Activated naive CD4-positive, alpha-beta T cell (primary cell): ENCODE data around the gene ERFE.

ENCODE experiments used
- DNase-seq, 4 experiments: peaks; one replicate each; lab custom pipeline; 2025; lab: John Stamatoyannopoulos, UW

ERFE gene

DNA sequence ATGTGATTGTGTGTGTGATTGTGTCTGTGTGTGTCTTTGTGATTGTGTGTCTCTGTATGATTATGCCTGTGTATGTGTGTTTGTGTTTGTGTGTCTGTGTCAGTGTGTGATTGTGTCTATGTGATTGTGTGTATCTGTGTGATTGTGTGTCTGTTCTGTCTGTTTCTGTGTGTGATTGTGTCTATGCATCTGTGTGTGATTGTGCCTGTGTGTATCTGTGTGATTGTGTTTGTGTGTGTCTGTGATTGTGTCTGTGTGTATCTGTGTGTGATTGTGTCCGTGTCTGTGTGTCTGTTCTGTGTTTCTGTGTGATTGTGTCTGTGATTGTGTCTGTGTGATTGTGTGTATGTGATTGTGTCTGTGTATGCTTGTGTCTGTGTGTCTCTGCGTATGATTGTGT is 32.4 kb upstream of the ERFE start:
- no peak for DNase-seq

DNA sequence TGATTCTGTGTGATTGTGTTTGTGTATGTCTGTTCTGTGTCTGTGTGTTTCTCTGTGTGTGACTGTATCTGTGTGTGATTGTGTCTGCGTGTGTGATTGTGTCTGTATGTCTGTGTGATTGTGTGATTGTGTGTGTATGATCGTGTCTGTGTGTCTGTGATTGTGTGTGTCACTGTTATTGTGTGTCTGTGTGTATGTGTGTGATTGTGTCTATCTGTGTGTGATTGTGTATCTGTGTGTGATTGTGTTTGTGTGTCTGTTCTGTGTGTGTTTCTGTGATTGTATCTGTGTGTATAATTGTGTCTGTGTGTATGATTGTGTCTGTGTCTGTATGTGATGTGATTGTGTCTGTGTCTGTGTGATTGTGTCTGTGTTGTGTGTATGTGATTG is 32.0 kb upstream of the ERFE start:
- no peak for DNase-seq

DNA sequence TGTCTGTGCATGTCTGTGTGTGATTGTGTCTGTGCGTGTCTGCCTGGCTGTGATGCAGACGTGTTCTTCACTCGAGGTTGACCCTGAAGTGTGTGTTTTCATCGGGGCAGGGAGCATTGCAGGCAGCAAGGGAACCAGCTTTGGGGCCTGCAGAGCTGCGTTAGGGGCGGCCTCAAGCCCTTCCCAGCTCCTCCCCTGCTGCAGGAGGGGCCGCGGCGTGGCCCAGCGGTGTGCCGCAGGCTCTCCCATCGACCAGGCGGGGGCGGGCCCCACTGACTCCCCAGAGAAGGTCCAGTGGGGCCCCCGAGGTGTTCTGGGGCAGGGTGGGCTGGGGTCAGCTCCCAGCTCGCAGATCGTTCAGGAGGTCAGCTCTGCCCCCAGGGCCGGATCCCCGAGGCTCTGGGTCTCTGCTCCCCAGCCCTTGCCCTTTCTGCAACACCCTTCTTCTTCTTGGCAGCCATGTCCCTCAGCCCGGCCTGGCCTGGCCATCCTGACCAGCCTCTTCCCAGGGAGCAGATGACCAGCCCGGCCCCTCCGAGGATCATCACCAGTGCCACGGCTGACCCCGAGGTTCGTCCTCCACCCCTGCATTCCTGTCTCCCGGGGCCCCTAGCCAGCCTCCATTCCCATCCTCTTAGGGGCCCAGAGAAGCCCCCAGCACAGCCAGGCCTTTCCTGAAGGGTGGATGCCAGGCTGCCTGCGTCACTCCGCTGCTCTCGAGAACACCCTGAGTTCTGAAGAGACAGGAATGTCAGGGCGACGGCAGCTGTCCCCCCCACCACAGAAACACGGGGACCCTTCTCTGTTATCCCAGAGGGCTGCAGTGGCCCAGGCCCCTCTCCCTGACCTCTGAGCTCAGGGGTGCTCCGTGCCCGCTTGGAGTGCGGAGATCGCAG is 31.4 kb upstream of the ERFE start:
- DNase-seq = no peak

DNA sequence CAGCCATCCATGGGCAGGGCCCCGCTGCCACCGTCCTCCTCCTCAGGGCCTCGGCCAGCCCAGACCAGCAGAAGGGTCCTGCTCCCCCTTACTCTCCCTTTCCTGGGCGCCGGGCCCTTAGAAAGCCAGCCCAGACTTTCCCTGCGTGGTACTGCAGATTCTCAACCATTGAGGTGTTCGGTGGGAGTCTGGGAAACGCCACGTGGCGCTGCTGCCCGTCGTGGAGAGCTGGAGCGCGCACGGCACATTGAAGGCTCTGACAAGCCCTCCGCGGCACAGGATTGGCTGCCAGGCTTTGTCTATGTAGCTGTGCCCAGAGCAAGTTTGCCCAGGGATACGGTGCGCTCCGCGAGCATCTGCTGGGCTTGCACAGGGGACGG is 30.7 kb upstream of the ERFE start:
- no peak for DNase-seq

DNA sequence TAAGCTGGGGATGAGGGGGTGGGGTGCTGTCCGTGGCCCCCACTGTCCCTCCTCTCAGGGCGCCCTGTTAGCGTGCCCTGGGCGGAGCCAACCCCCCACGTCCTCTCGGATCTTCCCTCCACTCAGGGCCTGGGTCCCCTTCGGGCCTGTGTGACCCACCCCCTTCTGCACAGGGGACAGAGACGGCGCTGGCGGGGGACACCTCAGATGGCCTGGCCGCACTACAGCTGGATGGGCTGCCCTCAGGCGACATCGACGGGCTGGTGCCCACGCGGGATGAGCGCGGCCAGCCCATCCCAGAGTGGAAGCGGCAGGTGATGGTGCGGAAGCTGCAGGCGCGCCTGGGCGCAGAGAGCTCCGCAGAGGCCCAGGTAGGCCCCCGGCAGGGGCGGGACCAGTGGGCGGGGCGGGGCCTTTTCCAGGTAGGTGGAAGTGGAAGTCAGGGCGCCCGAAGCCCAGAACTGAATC is 30.2 kb upstream of the ERFE start:
- no peak for DNase-seq

DNA sequence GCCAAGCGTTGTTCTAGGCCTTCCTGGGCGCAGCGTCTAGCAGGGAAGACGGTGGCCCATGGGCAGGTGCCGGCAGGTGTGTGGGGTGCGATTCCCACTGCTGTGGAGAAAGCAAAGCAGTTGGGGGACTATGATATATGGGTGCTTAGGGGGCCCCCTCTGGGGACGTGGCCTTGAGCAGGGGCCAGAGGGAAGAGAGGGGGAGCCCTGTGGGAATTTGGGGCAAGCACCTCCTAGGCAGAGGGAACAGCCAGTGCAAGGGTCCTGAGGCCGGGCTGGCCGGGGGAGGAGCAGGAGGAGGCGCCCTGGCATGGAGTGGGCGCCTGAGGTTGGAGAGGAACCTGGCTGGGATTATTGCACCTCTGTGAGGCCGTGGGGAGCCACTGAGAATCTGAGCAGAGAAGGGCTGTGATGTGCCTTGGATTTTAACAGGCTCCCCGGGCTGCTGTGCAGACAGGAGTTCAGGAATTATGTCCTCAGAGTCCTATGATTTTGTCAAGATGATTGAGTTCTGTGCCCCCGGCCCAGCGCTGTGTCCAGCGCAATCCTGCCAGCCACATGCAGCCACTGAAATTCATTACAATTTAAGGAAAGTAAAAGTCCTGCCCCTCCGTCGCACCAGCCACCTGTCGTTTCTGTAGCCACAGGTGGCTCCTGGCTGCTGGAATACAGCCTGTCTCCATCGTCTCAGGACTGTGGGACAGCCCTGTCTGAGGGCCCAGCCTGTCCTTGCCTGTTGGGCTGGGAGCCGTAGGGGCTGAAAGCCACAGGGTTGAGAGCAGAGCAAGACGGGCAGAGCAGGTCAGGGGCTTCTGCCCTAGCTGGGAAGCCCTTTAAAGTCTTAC is 29.4 kb upstream of the ERFE start:
- no peak for DNase-seq

DNA sequence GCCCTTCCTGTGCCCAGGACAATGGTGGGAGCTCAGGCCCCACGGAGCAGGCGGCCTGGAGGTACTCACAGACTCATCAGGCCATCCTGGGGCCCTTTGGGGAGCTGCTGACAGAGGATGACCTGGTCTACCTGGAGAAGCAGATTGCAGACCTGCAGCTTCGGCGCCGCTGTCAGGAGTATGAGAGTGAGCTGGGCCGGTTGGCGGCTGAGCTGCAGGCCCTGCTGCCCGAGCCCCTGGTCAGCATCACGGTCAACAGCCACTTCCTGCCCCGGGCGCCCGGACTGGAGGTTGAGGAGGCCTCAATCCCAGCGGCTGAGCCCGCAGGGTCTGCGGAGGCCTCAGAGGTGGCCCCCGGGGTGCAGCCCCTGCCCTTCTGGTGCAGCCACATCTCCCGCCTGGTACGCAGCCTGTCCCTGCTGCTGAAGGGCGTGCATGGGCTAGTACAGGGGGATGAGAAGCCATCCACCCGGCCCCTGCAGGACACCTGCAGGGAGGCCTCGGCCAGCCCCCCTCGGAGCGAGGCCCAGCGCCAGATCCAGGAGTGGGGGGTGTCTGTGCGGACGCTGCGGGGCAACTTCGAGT is 28.6 kb upstream of the ERFE start:
- no peak for DNase-seq

DNA sequence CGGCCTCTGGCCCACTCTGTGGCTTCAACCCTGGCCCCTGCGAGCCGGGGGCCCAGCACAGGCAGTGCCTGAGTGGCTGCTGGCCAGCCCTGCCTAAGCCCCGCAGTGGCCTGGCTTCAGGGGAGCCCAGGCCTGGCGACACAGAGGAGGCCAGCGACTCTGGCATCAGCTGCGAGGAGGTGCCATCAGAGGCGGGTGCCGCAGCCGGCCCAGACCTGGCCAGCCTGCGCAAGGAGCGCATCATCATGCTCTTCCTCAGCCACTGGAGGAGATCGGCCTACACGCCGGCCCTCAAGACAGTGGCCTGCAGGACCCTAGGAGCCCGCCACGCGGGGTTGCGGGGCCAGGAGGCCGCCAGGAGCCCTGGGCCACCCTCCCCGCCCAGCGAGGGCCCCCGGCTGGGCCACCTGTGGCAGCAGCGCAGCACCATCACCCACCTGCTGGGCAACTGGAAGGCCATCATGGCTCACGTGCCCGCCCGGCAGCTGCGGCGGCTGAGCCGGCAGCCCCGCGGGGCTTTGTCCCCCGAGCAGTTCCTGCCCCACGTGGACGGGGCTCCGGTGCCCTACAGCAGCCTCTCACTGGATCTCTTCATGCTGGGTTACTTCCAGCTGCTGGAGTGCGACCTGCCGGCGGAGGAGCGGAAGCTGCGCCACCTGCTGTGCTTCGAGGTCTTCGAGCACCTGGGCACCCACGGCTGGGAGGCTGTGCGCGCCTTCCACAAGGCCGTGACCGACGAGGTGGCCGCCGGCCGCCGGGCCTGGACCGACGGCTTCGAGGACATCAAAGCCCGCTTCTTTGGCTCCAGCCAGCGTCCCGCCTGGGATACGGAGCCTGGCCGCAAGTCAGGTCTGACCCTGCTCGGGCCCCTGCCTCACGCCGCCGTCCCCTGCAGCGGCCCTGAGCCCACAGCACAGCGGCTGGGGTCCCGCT is 27.8 kb upstream of the ERFE start:
- no peak for DNase-seq

DNA sequence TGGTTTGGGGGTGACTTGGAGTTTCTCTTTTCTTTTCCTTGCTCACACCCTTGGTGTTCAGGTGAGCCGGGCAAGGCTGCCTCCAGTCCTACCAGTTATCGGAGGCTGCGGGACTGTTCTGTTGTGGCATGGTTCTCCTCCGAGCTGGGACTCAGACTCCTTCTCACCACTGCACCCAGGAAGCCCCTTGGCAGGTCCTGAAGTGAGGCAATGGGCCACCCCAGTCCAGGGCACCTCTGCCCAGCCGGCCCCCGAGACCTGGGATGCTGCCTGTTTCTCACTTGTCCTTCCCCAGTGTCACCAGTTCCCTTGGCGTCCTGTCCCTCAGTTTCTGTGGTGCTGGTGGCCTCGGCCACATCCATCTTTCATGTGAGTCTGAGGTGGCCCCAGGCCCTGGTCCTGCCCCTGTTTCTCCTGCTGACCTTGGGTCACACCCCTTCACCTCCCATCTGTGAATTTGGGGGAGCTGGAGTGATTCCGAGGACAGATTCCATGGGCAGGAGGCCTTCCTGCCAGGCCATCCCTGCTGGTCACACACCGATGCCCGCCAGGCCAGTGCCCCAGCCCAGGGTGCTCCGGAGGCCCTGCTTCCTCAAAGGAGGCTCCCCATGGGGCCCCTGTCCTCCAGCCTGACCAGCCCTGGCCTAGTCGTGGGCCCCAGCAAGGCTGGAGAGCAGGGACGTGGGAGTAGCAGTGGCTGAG is 26.9 kb upstream of the ERFE start:
- no peak for DNase-seq

DNA sequence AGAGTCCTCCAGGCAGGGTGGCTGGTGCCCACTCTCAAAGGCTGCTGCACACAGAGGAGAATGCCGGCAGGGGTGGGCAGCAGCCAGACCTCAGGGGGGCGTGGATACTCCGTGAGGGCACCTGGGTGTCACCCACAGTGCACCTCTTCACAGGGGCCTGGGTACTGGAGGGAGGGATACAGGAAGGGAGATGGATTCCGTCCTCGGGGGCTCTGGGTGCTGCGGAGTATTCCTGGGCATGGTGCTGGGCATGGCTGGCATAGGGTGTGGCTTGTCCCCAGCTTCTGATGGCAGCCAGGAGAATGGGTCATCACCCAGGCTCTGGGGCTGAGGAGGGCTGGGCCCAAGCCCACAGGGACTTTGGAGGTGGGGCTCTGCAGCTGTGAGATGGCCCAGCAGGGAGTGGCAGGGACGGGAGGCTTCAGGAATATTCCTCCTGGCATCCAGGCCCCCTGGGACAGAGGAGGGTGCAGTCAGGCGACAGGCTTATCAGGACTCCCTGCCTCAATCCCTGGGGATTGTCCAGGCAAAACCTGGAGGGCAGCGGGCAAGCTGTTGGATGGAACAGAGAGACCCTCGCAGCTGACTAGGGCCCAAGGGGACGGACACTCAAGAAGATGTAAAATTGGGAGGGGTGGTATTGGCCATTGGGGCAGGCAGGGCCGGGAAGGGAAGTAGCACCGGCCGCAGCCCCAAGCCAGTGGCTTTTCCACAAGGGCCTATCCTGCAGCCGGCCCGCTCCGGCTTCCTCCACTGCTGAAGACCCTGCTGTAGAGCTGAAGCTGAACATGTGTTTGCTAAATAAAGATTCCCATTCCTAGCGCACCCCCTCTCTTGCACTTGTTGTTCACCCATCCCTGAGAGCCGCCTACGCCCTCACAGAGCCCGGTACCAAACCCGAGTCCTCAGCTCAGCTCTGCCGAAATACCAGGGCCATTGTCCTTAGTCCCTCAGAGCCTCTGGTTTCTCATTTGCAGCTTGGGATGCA is 26.0 kb upstream of the ERFE start:
- no peak for DNase-seq

DNA sequence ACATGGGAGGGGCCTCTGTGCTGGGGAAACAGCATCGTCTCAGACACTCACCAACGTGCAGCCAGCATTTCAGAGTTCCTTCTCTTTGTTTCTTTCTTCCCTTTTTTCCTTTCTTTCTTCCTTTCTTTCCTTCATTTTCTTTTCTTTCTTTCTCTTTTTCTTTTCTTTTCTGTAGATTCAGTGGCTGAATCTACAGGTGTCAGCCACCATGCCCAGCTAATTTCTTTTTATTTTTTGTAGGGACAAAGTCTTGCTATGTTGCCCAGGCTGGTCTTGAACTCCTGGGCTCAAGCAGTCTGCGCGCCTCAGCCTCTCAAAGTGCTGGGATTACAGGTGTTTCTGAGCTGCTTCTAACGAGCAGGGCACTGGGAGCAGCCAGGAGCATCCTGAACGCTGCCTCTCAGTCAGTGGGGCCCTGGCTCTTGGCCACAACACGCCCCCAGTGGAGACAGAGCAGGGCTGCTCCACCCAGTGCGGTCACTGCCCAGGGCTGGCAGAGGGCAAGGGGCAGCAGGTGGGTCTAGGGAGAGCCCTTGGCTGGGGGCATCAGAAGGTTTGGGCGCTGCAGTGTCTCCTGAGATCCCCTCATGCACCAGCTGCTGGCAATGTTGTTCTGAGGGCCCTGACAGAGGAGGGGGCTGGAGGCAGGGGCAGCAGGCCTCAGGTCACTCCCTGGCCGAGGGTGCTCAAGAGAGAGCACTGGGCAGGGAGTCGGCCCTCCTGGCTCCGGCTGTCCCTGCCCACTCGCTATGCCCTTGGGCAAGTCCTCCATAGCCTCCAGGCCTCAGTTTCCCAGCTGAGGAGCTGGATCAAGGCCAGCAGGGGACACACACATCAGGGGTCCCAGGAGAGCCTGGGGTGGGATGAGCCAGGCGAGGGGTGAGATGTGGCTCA is 25.0 kb upstream of the ERFE start:
- DNase-seq = no peak

DNA sequence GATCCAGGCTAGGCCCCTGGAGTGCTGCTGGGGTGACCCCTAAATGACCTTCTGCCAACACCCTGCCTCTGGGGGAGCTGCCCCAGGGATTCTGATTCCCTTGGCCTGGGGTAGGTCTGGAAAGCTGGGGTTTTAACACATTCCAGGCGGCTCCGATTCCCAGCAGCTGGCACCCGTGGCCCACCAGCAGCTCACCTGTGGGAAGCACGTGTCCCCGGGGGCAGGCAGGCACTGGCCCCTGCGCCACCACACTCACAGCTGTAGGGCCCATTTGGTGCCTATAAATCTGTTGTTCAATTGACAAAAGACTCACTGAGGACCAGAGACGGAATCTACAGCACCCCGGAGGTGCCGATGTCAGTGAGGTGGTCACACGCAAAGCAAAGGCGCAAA is 24.4 kb upstream of the ERFE start:
- no peak for DNase-seq

DNA sequence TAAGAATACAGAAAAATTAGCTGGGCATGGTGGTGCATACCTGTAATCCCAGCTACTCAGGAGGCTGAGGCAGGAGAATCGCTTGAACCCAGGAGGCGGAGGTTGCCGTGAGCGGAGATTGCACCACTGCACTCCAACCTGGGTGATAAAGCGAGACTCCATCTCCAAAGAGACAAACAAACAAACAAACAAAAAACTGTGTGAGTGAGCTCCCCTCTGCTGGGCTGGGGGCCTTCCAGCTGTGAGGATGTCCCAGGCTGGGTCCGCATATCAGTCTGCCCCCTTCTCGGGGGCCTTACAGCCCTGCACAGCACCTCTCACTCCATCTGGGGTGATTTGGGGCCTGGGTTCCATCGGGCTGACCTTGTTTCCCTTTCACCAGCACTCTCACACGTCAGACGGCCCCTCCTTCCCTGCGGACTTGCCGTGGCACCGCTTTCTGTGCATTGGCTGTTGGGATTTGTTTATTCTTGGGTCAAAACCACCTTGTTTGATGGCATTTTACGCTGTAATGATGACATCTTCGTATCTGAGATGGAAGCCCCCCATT is 23.1 kb upstream of the ERFE start:
- DNase-seq = no peak

DNA sequence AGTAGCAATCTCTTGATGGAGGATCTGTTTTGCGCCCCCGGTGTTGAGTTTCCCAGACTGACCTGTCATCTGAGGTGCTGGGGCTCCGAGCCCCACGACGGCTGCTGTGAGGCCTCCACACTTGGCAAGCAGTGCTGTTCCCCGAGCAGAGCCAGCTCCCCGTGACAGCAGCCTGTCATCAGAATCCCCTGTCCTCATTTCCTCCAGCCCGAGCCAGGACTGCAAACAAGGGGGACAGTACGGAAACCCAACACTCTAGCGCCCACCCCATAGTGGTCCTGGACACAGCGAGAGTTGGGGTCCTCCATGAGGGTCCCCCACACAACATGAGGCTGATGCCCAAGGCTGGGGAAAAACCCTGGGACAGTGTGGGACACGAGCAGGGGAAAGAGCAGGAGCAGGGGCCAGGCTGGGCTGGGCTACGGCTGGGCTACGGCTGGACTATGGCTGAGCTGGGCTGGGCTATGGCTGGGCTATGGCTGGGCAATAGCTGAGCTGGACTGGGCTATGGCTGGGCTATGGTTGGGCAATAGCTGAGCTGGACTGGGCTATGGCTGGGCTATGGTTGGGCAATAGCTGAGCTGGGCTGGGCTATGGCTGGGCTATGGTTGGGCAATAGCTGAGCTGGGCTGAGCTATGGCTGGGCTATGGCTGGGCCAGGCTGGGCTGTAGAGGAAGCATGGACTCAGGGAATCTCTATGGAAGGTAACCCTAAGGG is 21.8 kb upstream of the ERFE start:
- DNase-seq = no peak

DNA sequence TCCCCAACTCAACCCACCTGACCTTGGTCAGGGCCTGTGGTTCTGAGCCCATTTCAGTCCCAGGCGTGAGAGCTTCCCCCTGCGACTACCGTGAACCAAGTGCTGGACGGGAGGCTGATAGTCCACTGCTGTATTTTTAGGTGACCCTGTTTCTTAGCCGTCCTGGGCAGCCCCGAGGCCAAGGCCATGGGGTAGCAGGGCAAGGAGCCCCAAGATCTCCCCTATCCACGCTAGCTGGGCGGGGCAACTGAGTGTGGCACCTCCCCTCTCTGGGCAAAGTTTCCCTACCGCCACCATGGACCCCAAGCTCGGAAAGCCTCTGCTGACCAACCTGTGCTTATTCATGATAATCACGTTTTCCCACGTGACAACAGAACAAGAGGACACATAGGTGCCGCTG is 20.9 kb upstream of the ERFE start:
- DNase-seq = no peak

DNA sequence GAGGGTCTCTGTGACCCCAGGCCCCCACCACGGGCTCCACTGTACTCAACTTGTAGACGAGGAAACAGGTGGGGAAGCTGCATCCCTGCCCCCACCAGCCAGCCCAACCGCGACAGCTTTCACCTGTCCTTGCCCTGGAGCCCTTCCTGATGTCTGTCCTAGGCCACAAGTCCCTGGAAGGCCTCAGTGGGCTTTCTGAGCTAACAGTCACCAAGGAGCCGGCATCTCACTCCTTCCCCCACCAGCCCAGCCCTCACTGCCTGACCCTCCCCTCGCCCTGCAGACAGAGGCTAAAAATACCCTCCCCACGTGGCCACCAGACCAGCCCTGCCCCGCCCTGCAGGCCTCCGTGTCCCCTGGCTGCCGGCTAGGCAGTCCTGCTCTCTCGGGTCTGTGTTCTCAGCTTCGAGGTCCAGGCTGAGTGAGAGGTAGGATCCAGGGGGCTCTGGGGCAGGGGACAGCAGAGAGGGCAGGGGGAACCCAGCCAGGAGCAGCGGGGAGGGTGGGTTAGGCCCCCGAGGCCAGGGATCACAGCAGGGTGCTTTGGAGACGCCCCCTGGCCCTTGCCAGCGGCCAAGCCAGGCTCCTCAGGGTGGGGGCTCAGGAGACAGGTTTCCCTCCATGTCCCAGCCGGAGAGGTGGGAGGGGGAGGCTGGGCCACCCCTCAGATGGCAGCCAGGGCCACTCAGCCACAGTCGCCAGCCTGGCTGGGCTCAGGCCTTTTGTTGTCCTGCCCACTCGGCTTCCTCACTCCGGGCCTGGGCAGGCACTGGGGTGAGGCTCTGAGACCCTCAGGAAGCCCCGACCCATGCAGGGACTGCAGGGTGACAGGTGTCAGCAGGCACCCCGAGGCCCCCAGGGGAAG is 20.2 kb upstream of the ERFE start, which contains the start of gene KLHL30:
Gene KLHL30 (plus strand): TSS at position 338 of the 865 bp plus-strand sequence. CDS start 2,087 bp downstream, outside the sequence.
- no peak for DNase-seq
